ENCODE measurements around the gene MAD1L1.
"Not testable (repeated sequence)": the region's sequence is repeated elsewhere in the genome, so short reads cannot be mapped to it uniquely, and the experiment has no call there.

MAD1L1 gene

GRCh38 chr7:1844336-1844950 lies 388.3 kb downstream of the MAD1L1 start (continued):
- TF ChIP-seq ZSCAN16 (tag by site-specific recombination; IDR thresholded peaks at IDR 0.05) (no peak), PBX3 (CRISPR knock-in tag; IDR thresholded peaks at IDR 0.05) (no peak), WT1 (tag by site-specific recombination; IDR thresholded peaks at IDR 0.05) (no peak)

GRCh38 chr7:1843921-1844335 lies 388.8 kb downstream of the MAD1L1 start:
- H3K36me3 ChIP-seq (ENCODE audit: control insufficient read depth in 2 of 2, insufficient read depth in 1 of 2, low read length in 2 of 2): no peaks in the 10 kb centered on the region
- ChIA-PET CTCF (no interaction called here), POLR2A (no interaction called here)
- H3K4me1 ChIP-seq (ENCODE audit: control insufficient read depth, insufficient read depth, low read length): no peaks in the 10 kb centered on the region
- H3K9me3 ChIP-seq (ENCODE audit: control insufficient read depth, insufficient read depth, low read depth, low read length): no peaks in the 10 kb centered on the region
- TF ChIP-seq, protein P1, sequence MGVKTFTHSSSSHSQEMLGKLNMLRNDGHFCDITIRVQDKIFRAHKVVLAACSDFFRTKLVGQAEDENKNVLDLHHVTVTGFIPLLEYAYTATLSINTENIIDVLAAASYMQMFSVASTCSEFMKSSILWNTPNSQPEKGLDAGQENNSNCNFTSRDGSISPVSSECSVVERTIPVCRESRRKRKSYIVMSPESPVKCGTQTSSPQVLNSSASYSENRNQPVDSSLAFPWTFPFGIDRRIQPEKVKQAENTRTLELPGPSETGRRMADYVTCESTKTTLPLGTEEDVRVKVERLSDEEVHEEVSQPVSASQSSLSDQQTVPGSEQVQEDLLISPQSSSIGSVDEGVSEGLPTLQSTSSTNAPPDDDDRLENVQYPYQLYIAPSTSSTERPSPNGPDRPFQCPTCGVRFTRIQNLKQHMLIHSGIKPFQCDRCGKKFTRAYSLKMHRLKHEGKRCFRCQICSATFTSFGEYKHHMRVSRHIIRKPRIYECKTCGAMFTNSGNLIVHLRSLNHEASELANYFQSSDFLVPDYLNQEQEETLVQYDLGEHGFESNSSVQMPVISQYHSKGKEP (tag by site-specific recombination; IDR thresholded peaks at IDR 0.05): no peak
- H3K27ac ChIP-seq (ENCODE audit: extremely low read depth, low read depth, low read length): no peak overlapping the region
- no peak overlapping the region for H3K4me3 ChIP-seq (ENCODE audit: low read depth, low read length)

GRCh38 chr7:1843271-1843861 lies 389.4 kb downstream of the MAD1L1 start:
- TF ChIP-seq ZIC2 (tag by site-specific recombination; IDR thresholded peaks at IDR 0.05): 0 out of 2 replicates have a peak, but pooled peaks have one; percentile 11
- TF ChIP-seq BCL11A (tag by site-specific recombination; IDR thresholded peaks at IDR 0.05; ENCODE audit: low read depth): no peak
- Histone ChIP-seq H3K36me3 (ENCODE audit: control insufficient read depth in 2 of 2, insufficient read depth in 1 of 2, low read length in 2 of 2) (no peaks in the 10 kb centered on the region), H3K4me1 (ENCODE audit: control insufficient read depth, insufficient read depth, low read length) (no peaks in the 10 kb centered on the region), H3K27ac (ENCODE audit: extremely low read depth, low read depth, low read length) (no peak overlapping the region), H3K4me3 (ENCODE audit: low read depth, low read length) (no peak overlapping the region), H3K9me3 (ENCODE audit: control insufficient read depth, insufficient read depth, low read depth, low read length) (no peaks in the 10 kb centered on the region)
- POLR2A ChIA-PET: no interaction called here
- CTCF ChIA-PET: interaction anchor here (0.6 kb wide), 1 partner anchor 199 kb away, joined by 3 read pairs; no protein-coding TSS in a partner anchor

DNA sequence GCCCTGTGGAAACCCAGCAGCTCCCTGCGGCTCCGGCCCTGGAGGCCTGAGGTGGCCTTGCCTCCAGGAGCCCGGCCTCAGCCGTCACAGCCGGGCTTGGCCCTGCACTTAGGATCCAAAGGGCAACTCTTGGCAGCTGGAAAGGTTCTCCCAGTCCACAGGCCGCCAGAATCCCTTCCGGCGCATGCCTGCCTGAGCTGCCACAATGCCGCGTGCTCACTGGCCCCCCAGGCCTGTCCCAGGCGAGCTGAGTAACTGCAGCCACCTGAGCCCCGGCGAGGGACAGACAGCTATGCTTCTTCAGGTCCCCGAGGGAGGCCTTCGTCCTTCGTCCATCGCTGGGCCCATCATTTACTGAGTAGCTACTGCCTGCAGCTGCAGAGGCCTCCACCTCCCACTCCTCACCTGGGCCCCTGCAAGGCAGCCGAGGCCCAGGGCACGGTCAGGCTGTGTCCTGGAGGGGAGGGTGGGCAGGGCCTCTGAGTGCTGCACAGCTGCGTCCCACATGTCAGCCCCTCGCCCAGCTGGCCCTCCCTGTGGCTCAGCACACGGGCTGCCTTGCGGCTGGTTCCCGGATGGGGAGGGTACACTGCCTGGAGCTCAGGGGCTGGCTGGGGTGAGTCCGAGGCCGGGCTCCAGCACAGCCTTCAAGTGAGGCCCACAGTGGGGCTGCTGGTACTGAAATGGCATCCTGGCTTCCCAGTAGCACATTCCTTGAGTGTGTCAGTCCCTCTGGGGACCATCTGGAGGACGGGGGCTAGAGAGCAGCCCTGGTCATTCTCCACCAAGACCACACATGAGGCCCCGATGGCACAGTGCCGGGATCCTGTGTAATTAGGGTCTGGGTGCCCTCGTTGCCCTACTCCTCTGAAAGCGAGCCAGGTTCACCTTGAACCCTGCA lies 390.2 kb downstream of the MAD1L1 start:
- H3K27ac ChIP-seq (ENCODE audit: extremely low read depth, low read depth, low read length): no peak overlapping the region

DNA sequence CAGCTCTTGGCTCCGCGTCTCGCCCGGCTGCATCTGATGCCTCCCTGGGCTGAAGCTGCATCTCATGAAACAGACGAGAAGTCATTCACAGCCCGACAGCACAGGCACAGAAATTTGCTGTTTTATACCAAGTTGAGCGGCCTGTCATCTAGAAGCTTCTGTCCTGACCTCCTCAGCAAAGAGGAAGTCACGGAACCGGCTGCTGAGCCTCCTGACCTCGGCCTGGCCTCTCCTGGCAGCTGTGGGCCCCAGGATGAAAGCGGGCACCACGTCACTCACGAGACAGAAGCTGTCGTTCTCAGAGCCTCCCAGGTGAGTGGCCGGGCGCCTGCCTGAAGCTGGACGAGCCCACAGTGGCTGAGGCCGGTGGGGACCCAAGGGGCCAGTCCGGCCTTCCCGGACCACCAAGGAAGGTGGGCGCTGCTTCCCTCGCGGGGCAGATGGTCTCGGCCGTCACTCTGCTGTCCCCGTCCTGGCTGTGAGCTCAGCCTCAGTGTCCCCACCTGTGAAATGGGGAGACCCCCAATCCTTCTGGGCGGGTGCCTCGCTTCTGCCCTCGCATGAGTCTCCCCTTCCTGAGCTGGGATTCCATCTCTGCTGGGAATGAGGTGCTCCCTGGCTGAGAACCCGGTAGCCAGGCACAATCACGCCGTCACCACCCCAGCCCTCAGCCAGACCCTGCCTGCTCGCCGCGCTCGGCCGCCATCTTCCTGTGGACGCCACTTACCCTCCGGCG lies 391.3 kb downstream of the MAD1L1 start:
- H3K36me3 ChIP-seq (ENCODE audit: control insufficient read depth in 2 of 2, insufficient read depth in 1 of 2, low read length in 2 of 2); H3K27ac ChIP-seq (ENCODE audit: extremely low read depth, low read depth, low read length); H3K4me3 ChIP-seq (ENCODE audit: low read depth, low read length); POLR2A ChIA-PET; CTCF ChIA-PET; H3K4me1 ChIP-seq (ENCODE audit: control insufficient read depth, insufficient read depth, low read length); H3K9me3 ChIP-seq (ENCODE audit: control insufficient read depth, insufficient read depth, low read depth, low read length): not testable (repeated sequence)

More for the DNA sequence above, 390.2 kb downstream of the MAD1L1 start:
- POLR2A ChIA-PET: no interaction called here
- no peak for TF ChIP-seq ZNF530 (tag by site-specific recombination; IDR thresholded peaks at IDR 0.05; ENCODE audit: low read depth)
- no peak for TF ChIP-seq ZNF157 (tag by site-specific recombination; IDR thresholded peaks at IDR 0.05)
- TF ChIP-seq ZFP69B (tag by site-specific recombination; IDR thresholded peaks at IDR 0.05): no peak
- no peak for TF ChIP-seq OVOL3 (tag by site-specific recombination; IDR thresholded peaks at IDR 0.05)
- TF ChIP-seq ZBTB6 (tag by site-specific recombination; IDR thresholded peaks at IDR 0.05): no peak
- no peak for TF ChIP-seq HOXC10 (CRISPR knock-in tag; IDR thresholded peaks at IDR 0.05)
- TF ChIP-seq ZNF843 (tag by site-specific recombination; IDR thresholded peaks at IDR 0.05): no peak
- no peak for TF ChIP-seq ZNF624 (tag by site-specific recombination; IDR thresholded peaks at IDR 0.05)
- TF ChIP-seq ZNF19 (tag by site-specific recombination; IDR thresholded peaks at IDR 0.05; ENCODE audit: low read depth): no peak
- no peaks in the 10 kb centered on the region for H3K9me3 ChIP-seq (ENCODE audit: control insufficient read depth, insufficient read depth, low read depth, low read length)
- CTCF ChIA-PET: interaction anchor here (0.6 kb wide), 1 partner anchor 199 kb away, joined by 3 read pairs; no protein-coding TSS in a partner anchor
- H3K4me1 ChIP-seq (ENCODE audit: control insufficient read depth, insufficient read depth, low read length): no peaks in the 10 kb centered on the region
- no peak overlapping the region for H3K4me3 ChIP-seq (ENCODE audit: low read depth, low read length)
- H3K36me3 ChIP-seq (ENCODE audit: control insufficient read depth in 2 of 2, insufficient read depth in 1 of 2, low read length in 2 of 2): no peaks in the 10 kb centered on the region

GRCh38 chr7:1840744-1841143 lies 392.0 kb downstream of the MAD1L1 start:
- H3K36me3 ChIP-seq (ENCODE audit: control insufficient read depth in 2 of 2, insufficient read depth in 1 of 2, low read length in 2 of 2); POLR2A ChIA-PET; H3K4me3 ChIP-seq (ENCODE audit: low read depth, low read length); H3K27ac ChIP-seq (ENCODE audit: extremely low read depth, low read depth, low read length); H3K9me3 ChIP-seq (ENCODE audit: control insufficient read depth, insufficient read depth, low read depth, low read length); H3K4me1 ChIP-seq (ENCODE audit: control insufficient read depth, insufficient read depth, low read length); CTCF ChIA-PET: not testable (repeated sequence)

Measured in HEK293 (cell line).